Tibial nerve (tissue), 4 donors: ENCODE results near the gene NPHP4.

ENCODE experiments used
- CTCF ChIP-seq, 5 experiments: fragments of 200-600 bp in 3 of 5; fragments of 450-650 bp in 2 of 5; sonication (generic) in 3 of 5; IDR thresholded peaks; one replicate each; pipeline ENCODE4 v1.5.1; 2016 to 2019; ENCODE audit warnings: antibody characterized with exemption in 5 of 5, mild to moderate bottlenecking in 3 of 5, moderate library complexity in 2 of 5
- EP300 ChIP-seq, 2 donors: sonication (generic); formaldehyde crosslinking; IDR thresholded peaks; one replicate each; pipeline ENCODE4 v1.6.1; 2017; ENCODE audit warnings: antibody characterized with exemption in 2 of 2, mild to moderate bottlenecking in 1 of 2

- TF ChIP-seq CTCF (IDR thresholded peaks at IDR 0.05) (no peak), EP300 (IDR thresholded peaks at IDR 0.05) (no peak)
Observed at GRCh38 chr1:6019166-6019845, 27.1 kb upstream of the NPHP4 start.
